Stimulated activated CD4-positive, alpha-beta T cell treated with anti-CD3 and anti-CD28 coated beads, Interleukin-1b, Interleukin-23, amount 100 ng/mL, for 1 hour (primary cell): ENCODE data around the gene OVOL2.
"Not testable (repeated sequence)": the region's sequence is repeated elsewhere in the genome, so short reads cannot be mapped to it uniquely, and the experiment has no call there.

Experiments used
- DNase-seq, 2 donors: peaks; one replicate each; pipeline ENCODE4 v3.0.0-alpha.2; 2020; ENCODE audit warnings: low read depth in 2 of 2

Gene OVOL2

GRCh38 chr20:18057994-18058349, 256 bp upstream of the OVOL2 start:
- DNase-seq: no peak

- DNase-seq: no peak
Observed at GRCh38 chr20:18056174-18057100, 1.3 kb downstream of the OVOL2 start.

- no peak for DNase-seq
Observed at GRCh38 chr20:18055261-18055660, 2.5 kb downstream of the OVOL2 start.

GRCh38 chr20:18052856-18053255, 4.9 kb downstream of the OVOL2 start:
- no peak for DNase-seq

GRCh38 chr20:18050628-18051027, 7.1 kb downstream of the OVOL2 start:
- DNase-seq: no peak

- DNase-seq: no peak
Observed at GRCh38 chr20:18048176-18048575, 9.5 kb downstream of the OVOL2 start.

- DNase-seq: no peak
Observed at GRCh38 chr20:18046535-18046934, 11.2 kb downstream of the OVOL2 start.

GRCh38 chr20:18042229-18042628, 15.5 kb downstream of the OVOL2 start:
- DNase-seq: no peak

- no peak for DNase-seq
Observed at GRCh38 chr20:18041462-18041861, 16.3 kb downstream of the OVOL2 start.

GRCh38 chr20:18039063-18039462, 18.7 kb downstream of the OVOL2 start:
- no peak for DNase-seq

GRCh38 chr20:18034039-18034438, 23.7 kb downstream of the OVOL2 start:
- no peak for DNase-seq

- no peak for DNase-seq
Observed at GRCh38 chr20:18032977-18033892, 24.5 kb downstream of the OVOL2 start.

- no peak for DNase-seq
Observed at GRCh38 chr20:18031888-18032509, 25.7 kb downstream of the OVOL2 start.

GRCh38 chr20:18031050-18031449, 26.7 kb downstream of the OVOL2 start:
- DNase-seq: no peak

GRCh38 chr20:18030020-18030419, 27.7 kb downstream of the OVOL2 start:
- DNase-seq: no peak

GRCh38 chr20:18027011-18027410, 30.7 kb downstream of the OVOL2 start:
- DNase-seq: not testable (repeated sequence)

- DNase-seq: no peak
Observed at GRCh38 chr20:18024606-18025127, 33.0 kb downstream of the OVOL2 start.

GRCh38 chr20:18020931-18021330, 36.8 kb downstream of the OVOL2 start:
- DNase-seq: no peak

- DNase-seq: no peak
Observed at GRCh38 chr20:18019068-18019467, 38.6 kb downstream of the OVOL2 start.

- no peak for DNase-seq
Observed at GRCh38 chr20:18018100-18018499, 39.6 kb downstream of the OVOL2 start.

GRCh38 chr20:18016772-18017171, 40.9 kb downstream of the OVOL2 start:
- DNase-seq: no peak

- no peak for DNase-seq
Observed at GRCh38 chr20:18014411-18014810, 43.3 kb downstream of the OVOL2 start.
